GM12872 (cell line): ENCODE results near the gene CDH15.

ENCODE experiments used
- TF ChIP-seq, protein P1 (sequence below): IDR thresholded peaks from 3 replicates; pipeline ENCODE4 v1.5.1; 2011; ENCODE audit warnings: low read depth, mild to moderate bottlenecking, low read length, moderate library complexity; ENCODE audit not compliant: insufficient read depth

The CDH15 gene

DNA sequence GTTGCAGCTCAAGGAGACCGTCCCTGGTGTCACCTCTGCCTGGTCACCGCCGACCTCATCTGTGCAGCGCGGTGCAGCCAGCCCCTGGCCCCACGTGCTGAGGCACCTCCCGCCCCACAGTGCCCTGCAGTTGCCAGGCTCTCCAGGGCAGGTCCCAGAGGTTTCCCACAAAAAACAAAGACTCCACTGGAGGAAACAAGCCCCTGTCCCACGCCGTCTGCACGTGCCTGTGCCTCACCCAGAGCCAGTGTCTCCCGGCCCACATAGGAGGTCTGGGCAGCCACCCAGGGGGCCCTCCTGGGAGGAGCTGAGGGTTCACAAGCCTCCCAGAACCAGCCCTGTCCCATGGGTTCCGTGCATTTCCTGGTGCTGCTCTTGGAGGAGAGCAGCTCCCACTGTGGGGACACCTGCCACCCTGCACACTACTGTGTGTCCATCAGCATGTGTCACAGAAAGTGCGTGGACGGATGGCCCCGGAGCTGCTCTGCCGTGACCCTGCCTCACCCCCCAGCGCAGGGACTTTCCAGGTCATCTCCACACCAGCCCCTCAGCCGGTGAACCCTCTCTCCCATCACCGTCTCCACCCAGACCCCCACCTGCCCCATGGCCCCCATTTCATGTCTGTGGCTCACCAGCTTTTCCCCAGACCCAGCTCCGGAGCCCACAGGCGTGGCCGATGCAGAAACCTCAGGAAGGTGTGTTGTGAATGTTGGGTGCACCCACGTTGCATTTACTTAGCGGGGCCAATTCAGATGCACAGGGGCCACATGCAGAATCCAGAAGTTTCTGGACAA lies 17.0 kb upstream of the CDH15 start:
- TF ChIP-seq, protein P1, sequence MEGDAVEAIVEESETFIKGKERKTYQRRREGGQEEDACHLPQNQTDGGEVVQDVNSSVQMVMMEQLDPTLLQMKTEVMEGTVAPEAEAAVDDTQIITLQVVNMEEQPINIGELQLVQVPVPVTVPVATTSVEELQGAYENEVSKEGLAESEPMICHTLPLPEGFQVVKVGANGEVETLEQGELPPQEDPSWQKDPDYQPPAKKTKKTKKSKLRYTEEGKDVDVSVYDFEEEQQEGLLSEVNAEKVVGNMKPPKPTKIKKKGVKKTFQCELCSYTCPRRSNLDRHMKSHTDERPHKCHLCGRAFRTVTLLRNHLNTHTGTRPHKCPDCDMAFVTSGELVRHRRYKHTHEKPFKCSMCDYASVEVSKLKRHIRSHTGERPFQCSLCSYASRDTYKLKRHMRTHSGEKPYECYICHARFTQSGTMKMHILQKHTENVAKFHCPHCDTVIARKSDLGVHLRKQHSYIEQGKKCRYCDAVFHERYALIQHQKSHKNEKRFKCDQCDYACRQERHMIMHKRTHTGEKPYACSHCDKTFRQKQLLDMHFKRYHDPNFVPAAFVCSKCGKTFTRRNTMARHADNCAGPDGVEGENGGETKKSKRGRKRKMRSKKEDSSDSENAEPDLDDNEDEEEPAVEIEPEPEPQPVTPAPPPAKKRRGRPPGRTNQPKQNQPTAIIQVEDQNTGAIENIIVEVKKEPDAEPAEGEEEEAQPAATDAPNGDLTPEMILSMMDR = no peak

DNA sequence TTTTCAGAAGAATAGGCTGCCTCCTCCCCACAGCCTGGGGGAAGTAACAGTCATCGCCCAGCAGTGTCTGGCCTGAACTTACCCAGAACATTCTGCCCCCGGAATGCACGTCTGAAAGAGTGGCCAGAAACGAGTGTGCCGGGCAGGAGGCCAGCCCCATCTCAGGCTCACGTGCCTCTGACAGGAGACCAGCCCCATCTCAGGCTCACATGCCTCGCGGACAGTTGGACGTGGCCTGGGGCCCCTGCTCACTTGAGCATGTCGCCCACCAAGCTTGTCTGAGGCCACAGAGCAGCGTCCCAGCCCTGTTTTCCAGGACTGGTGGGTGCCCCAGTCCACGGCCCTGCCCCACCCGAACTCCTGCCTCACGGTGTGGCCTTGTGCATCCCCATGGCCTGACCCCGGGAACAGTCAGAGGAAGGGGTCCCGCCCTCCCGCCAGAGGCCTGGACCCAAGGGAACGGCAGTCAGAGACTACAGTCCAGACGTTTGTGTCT lies 16.3 kb upstream of the CDH15 start:
- TF ChIP-seq, protein P1 = no peak

DNA sequence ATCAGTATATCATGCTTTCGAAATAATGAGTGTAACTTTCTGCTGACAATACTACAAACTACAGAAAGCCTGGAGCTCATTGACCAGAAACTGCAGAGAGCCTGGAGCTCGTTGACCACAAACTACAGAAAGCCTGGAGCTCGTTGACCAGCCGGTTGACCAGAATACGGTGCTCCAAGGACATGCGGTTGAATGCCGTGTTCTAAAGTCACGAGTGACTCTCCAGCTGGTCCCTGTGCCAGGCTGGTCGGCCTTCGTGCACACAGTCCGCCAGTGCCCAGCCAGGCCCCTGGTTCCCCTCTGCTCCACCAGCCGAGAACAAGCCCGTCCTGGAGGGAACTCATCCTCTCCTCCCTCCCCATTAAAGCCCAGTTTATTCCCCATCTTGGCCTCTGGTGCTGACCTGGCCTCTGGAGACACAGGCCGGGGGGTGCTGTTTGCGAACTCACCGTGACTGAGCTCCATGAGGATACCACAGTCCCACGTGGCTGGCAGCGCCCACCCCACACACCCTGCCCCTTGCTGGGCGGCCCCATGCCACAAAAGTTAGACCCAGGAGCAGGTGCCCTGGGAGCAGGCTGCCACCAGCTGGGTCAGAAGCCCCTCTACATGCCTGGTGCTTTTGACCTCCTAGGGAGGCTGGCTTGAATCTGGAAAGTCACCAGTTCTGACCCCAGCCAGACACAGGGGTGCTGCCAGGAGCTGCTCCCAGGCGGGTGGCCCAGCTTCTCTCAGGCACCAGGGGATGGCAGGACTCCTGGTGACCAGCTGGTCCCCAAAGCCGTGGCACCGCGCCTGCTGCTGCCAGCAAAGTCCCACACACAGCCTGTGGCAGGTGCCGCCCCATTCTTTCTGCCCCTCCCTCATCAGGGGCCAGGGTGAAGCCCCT lies 15.5 kb upstream of the CDH15 start:
- TF ChIP-seq, protein P1 = no peak

DNA sequence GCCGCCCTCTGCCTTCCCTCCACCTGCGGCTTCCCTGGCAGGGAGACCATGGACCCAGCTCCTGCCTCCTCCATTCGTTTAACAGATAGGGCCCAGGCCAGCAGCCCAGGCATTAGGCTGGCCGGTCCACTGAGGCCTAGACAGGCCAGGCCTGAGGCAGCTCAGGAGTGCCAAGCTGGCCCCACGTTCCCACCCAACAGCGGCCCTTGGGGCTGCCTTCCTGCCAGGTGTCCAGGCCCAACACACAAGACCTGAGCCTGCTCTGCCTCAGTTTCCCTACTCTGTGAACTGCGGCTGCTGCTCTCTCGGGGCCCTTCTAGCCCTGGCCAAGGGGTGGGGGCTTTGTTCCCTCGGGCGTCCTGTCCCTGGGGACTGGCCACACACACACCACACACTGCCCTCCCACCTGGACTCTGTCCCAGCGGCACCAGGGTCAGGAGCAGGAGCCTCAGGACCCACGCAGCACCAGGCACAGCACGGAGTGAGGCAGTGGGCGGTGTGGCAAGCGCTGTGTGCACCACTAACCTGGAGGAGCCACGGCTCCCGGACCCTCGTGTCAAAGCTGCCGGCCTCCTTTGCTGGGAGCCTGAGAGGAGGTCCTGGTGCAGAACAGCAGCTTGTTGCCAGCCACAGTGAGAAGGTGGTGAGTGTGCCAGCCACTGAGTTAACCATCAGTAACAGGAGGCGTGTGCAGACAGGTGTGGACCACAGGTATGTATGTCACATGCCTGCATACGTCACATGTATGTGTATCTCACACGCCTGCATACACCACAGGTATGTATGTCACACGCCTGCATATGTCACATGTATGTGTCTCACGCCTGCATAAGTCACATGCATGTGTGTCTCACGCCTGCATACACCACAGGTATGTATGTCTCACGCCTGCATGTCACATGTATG lies 14.6 kb upstream of the CDH15 start:
- TF ChIP-seq, protein P1 = no peak

DNA sequence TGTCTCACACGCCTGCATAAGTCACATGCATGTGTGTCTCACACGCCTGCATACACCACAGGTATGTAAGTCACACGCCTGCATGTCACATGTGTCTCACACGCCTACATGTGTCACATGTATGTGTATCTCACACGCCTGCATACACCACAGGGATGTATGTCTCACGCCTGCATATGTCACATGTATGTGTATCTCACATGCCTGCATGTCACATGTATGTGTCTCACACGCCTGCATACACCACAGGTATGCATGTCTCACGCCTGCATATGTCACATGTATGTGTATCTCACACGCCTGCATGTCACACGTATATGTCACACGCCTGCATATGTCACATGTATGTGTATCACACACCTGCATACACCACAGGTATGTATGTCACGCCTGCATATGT lies 13.8 kb upstream of the CDH15 start:
- TF ChIP-seq, protein P1 = no peak

DNA sequence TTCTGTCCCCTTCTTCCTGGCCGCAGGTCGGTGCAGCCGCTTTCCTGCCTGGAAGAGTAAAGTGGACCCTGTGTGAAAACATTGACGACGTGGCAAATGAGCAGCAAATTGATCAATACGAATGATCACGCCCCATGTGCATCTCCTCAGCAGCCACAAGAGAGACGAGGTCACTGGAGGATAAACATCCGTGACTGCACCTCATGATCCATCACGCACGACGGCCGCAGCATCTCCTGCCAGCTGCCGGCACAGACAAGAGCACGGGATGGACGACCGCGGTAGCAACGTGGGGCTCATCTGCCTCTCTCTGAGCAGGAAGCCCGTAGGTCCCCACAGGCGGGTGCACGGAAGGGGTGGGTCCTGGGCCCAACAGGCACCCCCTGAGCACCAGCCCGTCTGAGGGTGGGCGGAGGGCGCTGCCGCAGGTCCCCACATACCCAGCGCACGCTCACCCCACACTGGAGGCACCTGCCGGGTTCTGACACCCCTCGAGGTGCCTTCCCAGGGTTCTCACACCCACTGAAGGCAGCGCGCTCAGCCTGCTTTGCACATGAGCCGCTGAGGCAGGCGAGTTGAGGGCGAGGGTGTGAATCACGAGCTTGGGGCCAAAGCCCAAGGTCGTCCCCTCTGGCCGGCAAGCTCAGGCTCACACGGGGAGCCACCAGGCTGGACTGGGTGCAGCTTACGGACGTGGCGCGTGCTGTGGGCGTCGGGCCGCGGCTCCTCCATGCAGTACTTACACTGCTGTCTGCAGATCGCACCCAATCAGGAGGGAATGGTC lies 12.3 kb upstream of the CDH15 start:
- TF ChIP-seq, protein P1 = no peak
